ENCODE results near the gene PRPF18.
A peak's percentile ranks its signal among the peaks of the same experiment; 100 is the strongest.

The PRPF18 gene

DNA sequence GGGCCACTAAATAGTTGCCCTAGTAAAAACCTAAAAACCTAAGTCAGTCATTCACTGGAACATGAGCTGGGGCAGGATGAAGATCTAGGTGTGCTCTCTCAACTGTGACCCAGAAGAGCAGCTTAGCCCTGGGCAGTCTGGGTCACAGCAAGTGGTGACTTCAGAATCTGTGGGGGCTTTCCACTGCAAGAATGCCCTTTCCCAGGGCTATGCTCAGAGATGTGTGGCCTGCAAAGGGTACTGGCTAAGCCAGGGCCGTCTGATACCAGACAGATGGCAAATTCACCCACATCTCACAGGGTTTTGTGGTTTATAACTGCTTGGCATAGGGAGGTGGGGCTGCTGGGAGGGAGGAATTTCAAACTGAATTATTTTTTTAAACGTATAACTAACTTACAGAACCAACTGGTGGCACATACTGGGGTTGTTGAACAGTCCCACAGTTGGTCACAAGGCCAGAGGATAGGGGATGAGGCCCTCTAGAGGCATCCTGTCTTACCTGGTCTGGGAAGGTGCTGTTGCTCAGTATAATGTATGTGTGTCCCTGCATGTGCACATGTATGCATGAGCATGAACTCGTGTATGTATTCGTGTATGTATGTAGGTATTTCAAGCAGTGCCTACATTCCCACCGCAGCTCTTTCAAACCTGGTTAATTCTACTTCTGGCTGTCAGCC lies 63.2 kb downstream of the PRPF18 start:
- Mint-ChIP-seq H3K4me3 (no peak overlapping the region), H3K36me3 (ENCODE audit: low read depth) (peaks cover 95% of the 10 kb centered on the region), H3K4me1 (peaks cover 9% of the 10 kb centered on the region), H3K27me3 (ENCODE audit: low read depth) (no peaks in the 10 kb centered on the region), H3K27ac (peak overlapping the region; percentile 7 to 59 (median 56)), H3K9me3 (no peaks in the 10 kb centered on the region)
- TF ChIP-seq, protein P1, sequence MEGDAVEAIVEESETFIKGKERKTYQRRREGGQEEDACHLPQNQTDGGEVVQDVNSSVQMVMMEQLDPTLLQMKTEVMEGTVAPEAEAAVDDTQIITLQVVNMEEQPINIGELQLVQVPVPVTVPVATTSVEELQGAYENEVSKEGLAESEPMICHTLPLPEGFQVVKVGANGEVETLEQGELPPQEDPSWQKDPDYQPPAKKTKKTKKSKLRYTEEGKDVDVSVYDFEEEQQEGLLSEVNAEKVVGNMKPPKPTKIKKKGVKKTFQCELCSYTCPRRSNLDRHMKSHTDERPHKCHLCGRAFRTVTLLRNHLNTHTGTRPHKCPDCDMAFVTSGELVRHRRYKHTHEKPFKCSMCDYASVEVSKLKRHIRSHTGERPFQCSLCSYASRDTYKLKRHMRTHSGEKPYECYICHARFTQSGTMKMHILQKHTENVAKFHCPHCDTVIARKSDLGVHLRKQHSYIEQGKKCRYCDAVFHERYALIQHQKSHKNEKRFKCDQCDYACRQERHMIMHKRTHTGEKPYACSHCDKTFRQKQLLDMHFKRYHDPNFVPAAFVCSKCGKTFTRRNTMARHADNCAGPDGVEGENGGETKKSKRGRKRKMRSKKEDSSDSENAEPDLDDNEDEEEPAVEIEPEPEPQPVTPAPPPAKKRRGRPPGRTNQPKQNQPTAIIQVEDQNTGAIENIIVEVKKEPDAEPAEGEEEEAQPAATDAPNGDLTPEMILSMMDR (IDR thresholded peaks at IDR 0.05; ENCODE audit: unreplicated experiment in 3 of 3): no peak

DNA sequence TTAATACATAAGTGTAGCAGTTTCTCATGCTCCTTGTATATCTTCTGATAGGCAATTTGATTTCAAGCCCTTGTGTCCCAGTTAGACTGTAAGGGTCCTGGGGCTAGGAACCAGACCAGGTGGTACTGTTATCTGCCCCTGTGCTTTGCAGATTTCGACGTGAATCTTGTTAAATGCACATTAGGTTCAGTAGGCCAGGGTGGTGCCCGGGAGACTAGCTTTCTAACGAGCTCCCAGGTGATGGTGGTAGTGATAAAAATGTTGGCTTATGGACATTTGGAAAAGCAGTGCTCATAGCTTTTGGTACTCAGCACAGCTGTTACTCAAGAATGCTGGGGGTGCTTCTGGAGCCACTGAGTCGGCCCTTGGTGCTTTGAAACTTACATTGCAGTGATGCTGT lies 64.2 kb downstream of the PRPF18 start:
- H3K27me3 Mint-ChIP-seq (ENCODE audit: low read depth): no peaks in the 10 kb centered on the region
- H3K9me3 Mint-ChIP-seq: no peaks in the 10 kb centered on the region
- H3K4me3 Mint-ChIP-seq: no peak overlapping the region
- peaks cover 95% of the 10 kb centered on the region for H3K36me3 Mint-ChIP-seq (ENCODE audit: low read depth)
- TF ChIP-seq, protein P1 (IDR thresholded peaks at IDR 0.05; ENCODE audit: unreplicated experiment in 3 of 3): no peak
- peak overlapping the region in 2 of 3 experiments; percentile 7 to 56 for H3K27ac Mint-ChIP-seq
- H3K4me1 Mint-ChIP-seq: peaks cover 9% of the 10 kb centered on the region

DNA sequence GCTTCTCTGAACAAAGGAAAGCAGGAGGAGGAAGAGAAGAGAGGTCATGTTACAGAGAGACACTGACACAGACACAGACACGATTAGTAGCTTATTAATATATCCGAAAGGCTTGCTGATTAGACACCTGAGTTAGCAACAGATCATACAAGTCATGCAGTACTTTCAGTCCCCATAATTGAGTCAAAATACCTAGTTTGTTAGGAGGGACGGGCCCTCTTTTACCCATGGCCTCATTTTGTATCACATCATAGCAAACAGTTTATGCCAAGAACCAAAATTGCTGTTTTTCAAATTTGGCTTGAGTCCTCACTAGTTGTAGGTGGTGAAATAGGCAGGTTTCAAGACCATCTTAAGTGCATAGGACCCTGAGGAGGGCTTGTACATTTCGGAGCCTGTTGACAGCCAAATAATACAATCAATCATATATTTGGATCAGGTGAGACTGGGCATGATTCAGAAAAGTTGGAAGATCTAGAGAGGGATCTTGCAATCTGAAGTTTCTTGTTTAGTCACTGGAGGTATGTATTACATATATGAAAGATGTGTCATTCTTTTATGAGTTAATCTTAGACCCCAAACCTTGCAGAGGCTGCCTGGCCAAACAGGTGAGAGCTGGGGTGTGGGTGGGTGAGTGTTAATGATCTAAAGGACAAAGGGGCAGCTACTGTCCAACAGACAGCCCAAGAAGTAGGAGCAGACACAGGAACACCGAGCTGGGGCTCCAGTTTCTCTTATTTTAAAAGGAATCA lies 65.4 kb downstream of the PRPF18 start:
- Mint-ChIP-seq H3K4me3 (no peak overlapping the region), H3K9me3 (no peaks in the 10 kb centered on the region), H3K27ac (peak overlapping the region in 1 of 3 experiments; percentile 51), H3K27me3 (ENCODE audit: low read depth) (no peaks in the 10 kb centered on the region), H3K4me1 (peaks cover 9% of the 10 kb centered on the region), H3K36me3 (ENCODE audit: low read depth) (peaks cover 89% of the 10 kb centered on the region)
- TF ChIP-seq, protein P1 (IDR thresholded peaks at IDR 0.05; ENCODE audit: unreplicated experiment in 3 of 3): no peak

DNA sequence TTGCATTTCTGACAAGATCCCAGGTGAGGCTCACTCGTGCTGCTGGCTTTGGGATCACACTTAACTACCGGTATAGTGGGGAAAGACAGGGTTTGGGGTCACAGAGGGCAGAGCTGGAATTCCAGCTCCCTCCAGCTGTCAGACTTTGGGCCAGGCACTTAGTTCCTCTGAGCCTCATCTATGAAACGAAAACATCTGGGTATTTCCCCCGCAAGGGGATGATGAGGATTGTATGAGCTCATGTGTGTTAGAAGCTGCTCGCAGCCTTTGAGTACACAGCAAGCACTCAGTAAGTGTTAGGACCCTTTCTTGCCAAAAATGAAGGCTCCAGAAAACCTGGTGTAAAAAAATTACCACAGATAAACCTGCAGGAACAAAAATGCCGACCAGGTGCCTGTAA lies 66.1 kb downstream of the PRPF18 start:
- H3K36me3 Mint-ChIP-seq (ENCODE audit: low read depth): peaks cover 82% of the 10 kb centered on the region
- TF ChIP-seq, protein P1 (IDR thresholded peaks at IDR 0.05; ENCODE audit: unreplicated experiment in 3 of 3): no peak
- no peaks in the 10 kb centered on the region for H3K9me3 Mint-ChIP-seq
- no peak overlapping the region for H3K27ac Mint-ChIP-seq
- H3K4me1 Mint-ChIP-seq: peaks cover 9% of the 10 kb centered on the region
- no peaks in the 10 kb centered on the region for H3K27me3 Mint-ChIP-seq (ENCODE audit: low read depth)
- H3K4me3 Mint-ChIP-seq: no peak overlapping the region

DNA sequence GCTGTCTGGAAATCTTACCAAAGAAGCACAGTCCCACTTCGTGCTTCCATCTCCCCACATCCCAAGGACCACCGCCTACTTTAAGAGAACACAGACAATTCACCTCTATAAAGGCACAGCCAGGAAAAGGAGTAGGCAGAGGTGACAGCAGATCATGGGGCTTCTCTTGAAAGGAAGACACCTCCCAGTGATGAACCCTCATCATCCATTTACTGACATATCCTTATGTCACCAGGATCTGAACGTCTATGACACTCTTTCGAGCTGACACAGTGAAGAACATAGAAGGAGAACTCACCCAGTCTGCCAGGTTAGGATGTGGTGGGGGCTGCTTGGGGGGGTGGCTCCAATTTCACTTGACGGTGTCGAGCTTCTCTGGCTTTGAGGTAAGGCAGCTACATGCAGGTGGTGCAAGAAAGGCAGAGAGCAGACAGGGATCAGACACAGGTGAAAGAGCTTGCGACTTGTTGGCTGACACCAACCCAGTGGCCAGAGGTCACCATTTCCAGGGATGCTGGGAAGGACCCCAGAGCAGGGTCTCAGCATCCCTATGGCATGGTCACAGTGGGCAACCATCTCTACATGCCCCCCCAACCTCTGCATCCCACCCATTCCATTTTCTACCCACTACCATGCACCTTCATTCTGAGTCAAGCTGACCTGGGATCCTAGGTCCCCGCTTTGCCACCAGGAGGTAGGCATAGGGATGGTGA lies 67.5 kb downstream of the PRPF18 start:
- no peaks in the 10 kb centered on the region for H3K9me3 Mint-ChIP-seq
- no peak overlapping the region for H3K4me3 Mint-ChIP-seq
- peaks cover 78% of the 10 kb centered on the region for H3K36me3 Mint-ChIP-seq (ENCODE audit: low read depth)
- TF ChIP-seq, protein P1 (IDR thresholded peaks at IDR 0.05; ENCODE audit: unreplicated experiment in 3 of 3): no peak
- H3K27ac Mint-ChIP-seq: no peak overlapping the region
- no peaks in the 10 kb centered on the region for H3K27me3 Mint-ChIP-seq (ENCODE audit: low read depth)
- H3K4me1 Mint-ChIP-seq: peaks cover 9% of the 10 kb centered on the region
